Esophagus muscularis mucosa (tissue), 3 donors: ENCODE results near the gene SLC38A7.

ENCODE experiments used
- CTCF ChIP-seq, 3 experiments: fragments of 200-600 bp in 2 of 3; fragments of 450-650 bp in 1 of 3; sonication (generic) in 2 of 3; IDR thresholded peaks; one replicate each; pipeline ENCODE4 v1.5.1; 2017 to 2019; ENCODE audit warnings: antibody characterized with exemption in 3 of 3, mild to moderate bottlenecking in 2 of 3, moderate library complexity in 1 of 3
- POLR2A ChIP-seq: fragments of 450-650 bp; IDR thresholded peaks from one replicate; pipeline ENCODE4 v1.6.1; 2017; ENCODE audit warnings: antibody characterized with exemption, moderate library complexity, mild to moderate bottlenecking, low read depth
- POLR2AphosphoS5 ChIP-seq, 2 donors: sonication (generic); formaldehyde crosslinking; IDR thresholded peaks; one replicate each; pipeline ENCODE4 v1.6.1; 2017; ENCODE audit warnings: antibody characterized with exemption in 2 of 2

- TF ChIP-seq CTCF (IDR thresholded peaks at IDR 0.05) (no peak), POLR2A (no peak), POLR2AphosphoS5 (IDR thresholded peaks at IDR 0.05) (no peak)
These were observed 48.1 kb upstream of the SLC38A7 start for GRCh38 chr16:58732545-58733247.
